Inferior parietal cortex (tissue), 1 donor: ENCODE measurements around the gene ADGRG3.

Source experiments
- DNase-seq: peaks from one replicate; pipeline ENCODE4 v3.0.0-alpha.2; 2016; ENCODE audit errors: extremely low spot score

The ADGRG3 gene

GRCh38 chr16:57645691-57646387, 22.3 kb upstream of the ADGRG3 start:
- no peak for DNase-seq

GRCh38 chr16:57646388-57647039, 21.6 kb upstream of the ADGRG3 start:
- DNase-seq = no peak

DNA sequence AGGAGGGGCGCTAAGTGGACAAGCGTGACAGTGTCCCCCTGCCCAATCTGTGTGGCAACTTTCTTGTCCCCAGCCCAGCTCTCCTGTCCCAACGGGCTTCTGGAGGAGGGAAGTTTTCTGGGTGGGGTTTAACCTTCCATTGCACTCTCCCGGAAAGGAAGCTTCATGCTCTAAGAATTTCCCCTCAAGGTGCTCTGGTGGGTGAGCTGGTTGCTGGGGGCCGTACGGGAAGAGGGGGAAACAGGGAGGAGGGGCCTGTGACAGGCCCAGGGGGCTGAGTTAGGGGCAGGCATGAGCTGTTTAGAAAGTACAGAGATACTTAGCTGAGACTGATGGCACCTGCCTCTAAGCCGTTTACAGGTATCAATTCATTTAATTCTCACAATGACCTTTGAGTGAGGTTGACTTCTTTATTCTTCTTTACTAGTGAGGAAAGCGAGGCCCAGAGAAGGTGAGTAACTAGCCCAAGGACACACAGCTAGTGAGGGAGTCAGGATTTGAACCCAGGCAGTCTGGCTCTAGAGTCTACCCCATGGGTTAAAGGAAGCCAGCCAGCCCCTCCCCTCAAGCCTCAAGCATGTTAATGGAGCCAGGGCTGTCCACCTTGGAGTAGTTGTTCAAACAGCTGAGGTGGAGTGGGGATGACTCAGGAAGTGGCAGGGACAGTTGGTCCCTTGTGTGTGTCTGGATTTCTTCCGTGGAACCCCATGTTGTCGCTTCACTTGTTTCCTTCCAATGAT, 20.8 kb upstream of the ADGRG3 start:
- DNase-seq = no peak

DNA sequence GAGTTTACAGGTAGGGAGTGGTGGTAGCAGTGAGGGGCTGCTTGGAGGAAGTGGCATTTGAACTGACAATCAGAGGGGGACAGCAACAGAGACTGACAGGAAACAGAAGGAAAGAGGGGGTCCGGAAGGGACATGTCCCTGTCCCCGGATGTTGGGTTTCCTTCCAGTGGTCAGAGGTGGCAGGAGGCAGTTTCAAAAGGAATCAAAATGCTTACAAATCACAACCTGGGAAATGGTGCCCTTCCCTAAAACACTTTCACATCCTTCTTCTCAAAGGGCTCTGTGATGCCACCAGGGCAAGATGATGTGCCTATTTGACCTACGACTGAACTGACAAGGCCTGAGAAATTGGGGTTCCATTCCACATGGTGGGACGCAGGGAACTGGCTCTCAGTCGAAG, 20.0 kb upstream of the ADGRG3 start:
- DNase-seq = no peak

DNA sequence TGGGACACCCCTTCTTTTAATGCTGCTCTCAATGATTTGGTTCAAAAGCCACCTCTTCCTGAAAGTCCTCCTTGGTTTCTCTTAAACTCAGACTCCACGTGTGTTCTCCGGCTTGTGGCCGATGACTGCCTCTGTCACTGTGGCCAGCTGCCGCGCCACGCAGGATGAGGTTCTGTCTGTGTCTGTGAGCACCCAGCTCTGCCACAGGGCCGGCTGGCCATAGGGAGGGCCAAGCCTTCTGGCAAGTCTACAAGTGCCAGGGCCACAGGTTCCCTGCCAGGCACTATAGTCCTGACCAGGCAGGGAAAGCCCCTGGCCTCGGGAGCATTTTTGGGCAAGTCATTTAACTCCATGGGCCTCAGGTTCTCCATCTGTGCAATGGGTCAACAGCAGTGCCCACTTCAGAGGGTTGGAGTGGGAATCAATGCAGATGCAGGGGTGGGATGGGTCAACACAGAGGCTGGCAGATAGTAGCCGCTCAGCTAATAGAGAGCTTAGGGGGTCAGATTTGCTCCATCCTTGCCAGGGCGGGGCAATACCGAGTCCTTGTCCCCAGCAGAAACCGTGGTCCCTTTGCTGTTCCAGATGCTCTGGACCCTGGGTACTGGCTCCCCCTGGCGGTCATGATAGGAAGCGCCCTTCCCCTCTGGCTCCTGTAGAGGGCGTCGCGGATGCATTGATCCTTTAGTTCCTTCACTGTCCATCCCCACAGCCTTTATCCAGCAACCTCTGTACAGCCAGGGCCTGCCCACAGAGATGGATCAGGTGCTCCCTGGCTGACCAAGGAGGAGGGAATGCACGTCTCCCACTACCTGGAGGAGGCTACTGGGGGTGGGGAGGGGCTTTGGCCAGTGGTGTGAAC, 19.3 kb upstream of the ADGRG3 start:
- peak; percentile 88 for DNase-seq

GRCh38 chr16:57649443-57649751, 18.7 kb upstream of the ADGRG3 start:
- DNase-seq = no peak

DNA sequence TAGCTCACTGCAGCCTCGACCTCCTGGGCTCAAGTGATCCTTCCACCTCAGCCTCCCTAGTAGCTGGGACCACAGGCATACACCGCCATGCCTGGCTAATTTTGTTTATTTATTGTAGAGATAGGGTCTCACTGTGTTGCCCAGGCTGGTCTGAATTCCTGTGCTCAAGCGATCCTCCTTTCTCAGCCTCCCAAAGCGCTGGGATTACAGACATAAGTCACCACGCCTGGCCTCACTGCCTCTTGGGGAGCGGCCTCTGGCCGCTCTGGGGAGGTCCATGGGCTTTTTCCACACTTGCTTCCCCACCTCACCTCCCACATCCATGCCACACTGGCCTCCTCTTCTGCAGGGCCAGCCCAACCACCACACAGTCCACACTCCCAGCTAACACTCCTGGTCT, 18.3 kb upstream of the ADGRG3 start:
- no peak for DNase-seq

- no peak for DNase-seq
Measured at GRCh38 chr16:57651344-57652333, 16.5 kb upstream of the ADGRG3 start.

- no peak for DNase-seq
Measured at GRCh38 chr16:57652695-57653471, 15.2 kb upstream of the ADGRG3 start.

DNA sequence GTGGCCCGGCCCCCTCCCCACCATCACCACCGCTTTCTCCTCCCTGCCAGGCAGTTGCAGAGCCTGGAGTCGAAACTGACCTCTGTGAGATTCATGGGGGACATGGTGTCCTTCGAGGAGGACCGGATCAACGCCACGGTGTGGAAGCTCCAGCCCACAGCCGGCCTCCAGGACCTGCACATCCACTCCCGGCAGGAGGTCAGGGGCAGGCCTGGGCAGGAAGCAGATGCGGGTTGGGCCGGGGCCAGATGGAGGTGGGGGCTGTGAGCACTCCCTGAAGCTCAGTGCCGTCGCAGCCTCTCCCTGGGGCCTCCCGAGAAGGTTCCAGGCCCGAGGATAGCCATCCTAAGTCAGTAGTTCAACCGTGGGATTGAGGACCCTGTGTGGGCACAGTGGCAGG, 14.2 kb upstream of the ADGRG3 start:
- no peak for DNase-seq

DNA sequence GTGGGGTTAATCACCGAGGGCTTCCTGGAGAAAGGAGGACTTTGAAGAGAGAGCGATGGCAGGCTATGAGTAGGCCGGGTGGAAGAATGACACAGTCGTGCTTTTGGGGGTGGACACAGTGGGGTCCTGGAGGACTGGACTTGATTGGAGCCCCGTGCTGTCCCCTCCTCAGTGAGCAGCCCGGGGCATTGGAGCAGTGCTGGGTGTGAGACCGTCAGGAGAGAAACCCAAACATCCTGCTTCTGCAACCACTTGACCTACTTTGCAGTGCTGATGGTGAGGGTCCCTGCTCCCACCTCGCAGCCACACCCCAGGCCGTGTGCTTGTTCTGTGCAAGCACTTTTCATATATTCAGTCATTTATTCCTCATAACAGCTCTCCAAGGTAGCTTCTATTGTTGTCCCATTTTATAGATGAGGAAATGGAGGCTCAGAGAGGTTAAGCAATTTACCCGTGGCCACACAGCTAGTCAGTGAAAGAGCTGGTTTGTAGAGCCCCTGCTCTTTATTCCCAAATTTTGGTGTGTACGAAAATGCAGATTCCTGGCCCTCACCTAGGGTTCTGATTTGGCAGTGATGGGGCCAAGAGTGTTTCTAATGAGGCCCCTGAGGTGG, 11.7 kb upstream of the ADGRG3 start:
- DNase-seq = no peak

DNA sequence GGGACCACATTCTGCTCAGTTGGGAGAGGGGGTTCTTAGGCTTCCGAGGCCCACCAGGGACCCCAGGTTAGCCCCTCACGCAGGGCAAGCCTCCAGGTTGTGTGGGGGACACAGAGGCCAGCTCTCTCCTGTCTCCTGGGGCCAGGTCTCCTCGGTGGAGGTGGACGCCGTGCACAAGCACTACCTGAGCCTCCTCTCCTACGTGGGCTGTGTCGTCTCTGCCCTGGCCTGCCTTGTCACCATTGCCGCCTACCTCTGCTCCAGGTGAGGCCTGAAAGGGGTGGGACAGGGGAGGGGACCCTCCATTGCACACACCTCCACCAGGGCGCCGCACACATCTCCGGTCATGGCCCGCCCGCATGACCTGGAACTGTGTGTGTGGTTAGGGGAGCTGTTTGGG, 10.9 kb upstream of the ADGRG3 start:
- no peak for DNase-seq

DNA sequence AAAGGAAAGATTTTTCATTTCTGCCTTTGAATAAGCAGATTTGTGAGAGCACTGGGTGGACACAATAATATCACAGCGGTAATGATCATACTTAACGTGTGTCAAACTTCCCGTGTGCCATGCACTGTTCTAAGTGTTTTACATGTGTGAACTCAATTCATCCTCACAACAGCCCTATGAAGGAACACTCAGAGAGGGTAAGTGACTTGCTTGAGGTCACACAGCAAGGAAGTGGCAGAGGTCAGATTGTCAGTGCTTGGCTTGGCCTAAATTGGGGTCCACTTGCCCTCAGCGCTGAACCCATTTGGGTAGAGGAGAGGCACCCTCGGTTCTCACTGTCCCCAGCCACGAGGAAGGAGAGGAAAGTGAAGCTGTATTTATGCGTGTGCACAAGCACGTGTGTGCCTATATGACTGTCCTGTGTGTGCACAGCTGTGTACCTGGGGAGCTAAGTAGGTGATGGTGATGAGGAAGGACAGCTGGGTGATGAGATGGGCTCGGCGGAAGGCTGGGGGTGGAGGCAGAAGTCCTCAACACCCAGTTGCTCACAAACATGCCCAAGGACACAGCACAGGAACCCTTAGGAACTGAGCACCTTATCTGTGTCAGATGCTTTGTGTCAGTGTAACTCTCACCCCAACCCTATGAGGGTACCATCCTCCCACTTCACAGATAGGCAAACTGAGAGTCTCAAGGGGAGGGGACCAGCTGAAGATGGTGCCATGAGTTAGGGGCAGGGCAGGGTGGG, 9.8 kb upstream of the ADGRG3 start:
- DNase-seq = no peak

DNA sequence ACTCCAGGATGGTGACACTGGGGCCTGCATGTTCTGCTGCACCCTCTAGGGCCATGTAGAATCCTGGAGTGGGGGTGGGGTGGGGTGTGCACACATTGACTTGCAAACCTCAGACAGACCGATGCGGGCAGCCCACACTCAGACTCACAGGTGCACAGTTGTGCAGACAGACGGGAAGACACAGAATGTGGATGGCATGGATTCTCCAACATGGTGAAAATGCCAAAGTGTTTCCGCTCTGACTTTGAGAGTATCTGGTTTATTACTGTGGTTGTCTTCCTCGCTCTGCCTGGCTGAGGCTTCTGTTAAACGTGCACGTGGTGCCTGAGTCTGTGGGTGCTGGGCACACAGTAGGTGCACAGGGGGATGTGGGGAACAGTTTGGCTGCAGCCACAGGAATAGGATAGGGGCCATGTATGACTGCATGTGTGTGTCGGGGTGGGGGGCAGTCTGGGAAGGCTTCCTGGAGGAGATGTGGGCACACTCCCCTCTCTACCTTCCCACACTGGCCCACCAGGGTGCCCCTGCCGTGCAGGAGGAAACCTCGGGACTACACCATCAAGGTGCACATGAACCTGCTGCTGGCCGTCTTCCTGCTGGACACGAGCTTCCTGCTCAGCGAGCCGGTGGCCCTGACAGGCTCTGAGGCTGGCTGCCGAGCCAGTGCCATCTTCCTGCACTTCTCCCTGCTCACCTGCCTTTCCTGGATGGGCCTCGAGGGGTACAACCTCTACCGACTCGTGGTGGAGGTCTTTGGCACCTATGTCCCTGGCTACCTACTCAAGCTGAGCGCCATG, 9.0 kb upstream of the ADGRG3 start:
- no peak for DNase-seq

DNA sequence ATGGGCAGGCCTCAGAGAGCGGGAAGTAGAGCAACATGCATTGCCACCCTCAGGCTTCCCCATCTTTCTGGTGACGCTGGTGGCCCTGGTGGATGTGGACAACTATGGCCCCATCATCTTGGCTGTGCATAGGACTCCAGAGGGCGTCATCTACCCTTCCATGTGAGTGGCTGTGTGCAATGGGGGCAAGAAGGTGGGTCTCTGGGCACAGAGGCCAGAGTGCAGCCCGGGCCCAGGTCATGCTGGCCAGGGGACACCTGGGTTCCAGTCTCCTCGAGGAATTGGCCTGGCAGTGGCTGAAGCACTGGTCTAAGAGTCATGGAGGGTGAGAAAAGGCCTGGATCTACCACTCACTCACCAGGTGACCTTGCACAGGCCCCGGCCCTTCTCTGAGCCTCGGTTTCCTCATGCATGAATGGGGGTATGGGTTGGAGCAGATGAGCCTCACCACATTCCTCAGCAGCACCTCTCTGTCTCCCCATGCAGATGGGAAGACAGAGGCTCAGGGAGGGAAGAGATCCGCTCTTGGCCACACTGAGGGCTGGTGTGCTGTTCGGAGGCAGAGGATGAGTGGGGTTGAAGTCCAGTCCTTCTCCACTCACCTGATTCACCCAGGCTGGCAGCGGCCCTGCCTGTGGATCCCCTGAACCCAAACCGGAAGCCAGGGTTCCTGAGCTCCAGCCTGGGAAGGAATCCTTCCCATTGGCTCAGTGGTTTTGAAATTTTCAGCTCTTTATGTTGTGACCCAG, 7.2 kb upstream of the ADGRG3 start:
- DNase-seq = no peak

DNA sequence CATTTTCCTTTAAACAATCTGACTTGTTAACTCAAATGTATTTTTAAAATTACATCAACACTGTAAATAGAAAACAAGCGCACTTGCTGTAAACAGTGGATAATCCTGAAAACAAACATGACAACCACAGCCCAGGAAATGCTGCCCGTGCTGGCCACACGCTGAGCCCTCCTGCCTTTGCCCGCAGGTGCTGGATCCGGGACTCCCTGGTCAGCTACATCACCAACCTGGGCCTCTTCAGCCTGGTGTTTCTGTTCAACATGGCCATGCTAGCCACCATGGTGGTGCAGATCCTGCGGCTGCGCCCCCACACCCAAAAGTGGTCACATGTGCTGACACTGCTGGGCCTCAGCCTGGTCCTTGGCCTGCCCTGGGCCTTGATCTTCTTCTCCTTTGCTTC, 6.6 kb upstream of the ADGRG3 start:
- no peak for DNase-seq
